ENCODE data around the gene AUP1. TPM values are rescaled to one million over a fixed set of nuclear protein-coding genes. Genes with fewer than 3 reads are reported as not detected.

AUP1 gene
- total RNA-seq, 6 experiments from 2014 or later: 81.0 to 119 (median 94.6) TPM

DNA sequence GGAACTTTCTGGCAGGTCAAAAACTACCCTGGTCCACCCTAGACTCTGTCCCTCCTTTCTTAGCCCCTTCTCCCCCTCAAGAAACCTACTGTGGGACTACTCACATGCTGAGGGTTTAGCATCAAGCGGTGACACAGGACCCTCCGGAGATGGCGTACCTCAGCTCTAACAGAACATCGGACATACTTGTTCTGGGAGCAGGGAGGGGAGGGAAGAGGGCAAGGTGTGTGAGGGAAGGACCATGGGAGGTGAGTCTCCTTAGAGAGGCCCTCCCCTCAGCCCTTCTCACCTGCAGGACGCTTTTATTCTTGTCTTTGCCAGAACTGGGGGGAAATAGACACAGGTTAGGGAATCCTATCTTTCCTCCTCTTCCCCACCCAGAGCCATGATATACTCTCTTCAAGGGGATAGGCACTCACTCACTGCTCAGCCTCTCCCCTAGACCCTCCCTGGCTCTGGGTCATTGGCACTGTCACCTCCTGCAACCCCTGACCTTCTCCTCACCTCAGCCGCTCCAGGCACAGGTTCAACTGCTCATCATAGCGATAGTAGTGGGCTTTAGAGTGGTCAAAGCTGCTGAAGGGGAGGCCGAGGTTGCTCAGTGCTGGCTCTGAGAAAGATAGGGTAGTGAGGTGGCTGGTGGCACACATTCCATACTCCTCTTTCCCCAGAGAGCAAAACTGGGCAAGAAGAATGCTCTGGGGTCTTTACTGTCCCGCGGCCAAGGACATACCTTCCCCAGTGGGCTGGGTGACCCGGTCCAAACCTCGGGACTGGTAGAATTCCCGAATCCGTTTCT lies 23.9 kb downstream of the AUP1 start:
- TF ChIP-seq, protein P1, sequence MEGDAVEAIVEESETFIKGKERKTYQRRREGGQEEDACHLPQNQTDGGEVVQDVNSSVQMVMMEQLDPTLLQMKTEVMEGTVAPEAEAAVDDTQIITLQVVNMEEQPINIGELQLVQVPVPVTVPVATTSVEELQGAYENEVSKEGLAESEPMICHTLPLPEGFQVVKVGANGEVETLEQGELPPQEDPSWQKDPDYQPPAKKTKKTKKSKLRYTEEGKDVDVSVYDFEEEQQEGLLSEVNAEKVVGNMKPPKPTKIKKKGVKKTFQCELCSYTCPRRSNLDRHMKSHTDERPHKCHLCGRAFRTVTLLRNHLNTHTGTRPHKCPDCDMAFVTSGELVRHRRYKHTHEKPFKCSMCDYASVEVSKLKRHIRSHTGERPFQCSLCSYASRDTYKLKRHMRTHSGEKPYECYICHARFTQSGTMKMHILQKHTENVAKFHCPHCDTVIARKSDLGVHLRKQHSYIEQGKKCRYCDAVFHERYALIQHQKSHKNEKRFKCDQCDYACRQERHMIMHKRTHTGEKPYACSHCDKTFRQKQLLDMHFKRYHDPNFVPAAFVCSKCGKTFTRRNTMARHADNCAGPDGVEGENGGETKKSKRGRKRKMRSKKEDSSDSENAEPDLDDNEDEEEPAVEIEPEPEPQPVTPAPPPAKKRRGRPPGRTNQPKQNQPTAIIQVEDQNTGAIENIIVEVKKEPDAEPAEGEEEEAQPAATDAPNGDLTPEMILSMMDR (IDR thresholded peaks at IDR 0.05): no peak
- H3K27me3 Mint-ChIP-seq (ENCODE audit: insufficient read depth): peaks cover 12% of the 10 kb centered on the region
- no peak for DNase-seq
- H3K27ac Mint-ChIP-seq: no peak overlapping the region
- H3K4me1 Mint-ChIP-seq (ENCODE audit: low read depth): peaks cover 59% of the 10 kb centered on the region
- H3K36me3 Mint-ChIP-seq (ENCODE audit: low read depth): peaks cover 22% of the 10 kb centered on the region
- peak overlapping the region; percentile 98 for H3K4me3 Mint-ChIP-seq
- H3K9me3 Mint-ChIP-seq: no peaks in the 10 kb centered on the region

DNA sequence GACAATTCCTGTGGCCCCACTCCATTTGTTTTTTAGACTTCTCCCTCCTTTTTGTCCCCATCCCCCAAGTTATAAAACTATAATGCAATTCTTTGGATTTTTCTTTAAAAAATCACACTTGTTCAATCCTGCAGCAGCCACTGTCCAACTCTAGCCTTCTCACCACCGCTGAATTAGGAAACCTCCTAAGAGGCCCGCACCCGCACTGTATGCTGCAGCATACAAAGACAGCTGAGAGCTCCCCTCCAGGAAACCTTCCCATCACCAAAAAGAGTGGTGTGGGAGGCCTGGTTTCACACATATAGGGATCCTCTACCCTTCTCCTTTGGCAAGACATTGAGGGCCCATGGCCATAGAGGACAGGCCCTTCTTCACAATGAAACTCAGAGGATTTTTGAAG lies 24.9 kb downstream of the AUP1 start:
- Mint-ChIP-seq H3K4me3 (peak overlapping the region; percentile 98), H3K36me3 (ENCODE audit: low read depth) (peaks cover 22% of the 10 kb centered on the region), H3K27me3 (ENCODE audit: insufficient read depth) (peaks cover 20% of the 10 kb centered on the region), H3K27ac (peak overlapping the region; percentile 46), H3K9me3 (no peaks in the 10 kb centered on the region), H3K4me1 (ENCODE audit: low read depth) (peaks cover 55% of the 10 kb centered on the region)
- TF ChIP-seq, protein P1 (IDR thresholded peaks at IDR 0.05): no peak
- no peak for DNase-seq

DNA sequence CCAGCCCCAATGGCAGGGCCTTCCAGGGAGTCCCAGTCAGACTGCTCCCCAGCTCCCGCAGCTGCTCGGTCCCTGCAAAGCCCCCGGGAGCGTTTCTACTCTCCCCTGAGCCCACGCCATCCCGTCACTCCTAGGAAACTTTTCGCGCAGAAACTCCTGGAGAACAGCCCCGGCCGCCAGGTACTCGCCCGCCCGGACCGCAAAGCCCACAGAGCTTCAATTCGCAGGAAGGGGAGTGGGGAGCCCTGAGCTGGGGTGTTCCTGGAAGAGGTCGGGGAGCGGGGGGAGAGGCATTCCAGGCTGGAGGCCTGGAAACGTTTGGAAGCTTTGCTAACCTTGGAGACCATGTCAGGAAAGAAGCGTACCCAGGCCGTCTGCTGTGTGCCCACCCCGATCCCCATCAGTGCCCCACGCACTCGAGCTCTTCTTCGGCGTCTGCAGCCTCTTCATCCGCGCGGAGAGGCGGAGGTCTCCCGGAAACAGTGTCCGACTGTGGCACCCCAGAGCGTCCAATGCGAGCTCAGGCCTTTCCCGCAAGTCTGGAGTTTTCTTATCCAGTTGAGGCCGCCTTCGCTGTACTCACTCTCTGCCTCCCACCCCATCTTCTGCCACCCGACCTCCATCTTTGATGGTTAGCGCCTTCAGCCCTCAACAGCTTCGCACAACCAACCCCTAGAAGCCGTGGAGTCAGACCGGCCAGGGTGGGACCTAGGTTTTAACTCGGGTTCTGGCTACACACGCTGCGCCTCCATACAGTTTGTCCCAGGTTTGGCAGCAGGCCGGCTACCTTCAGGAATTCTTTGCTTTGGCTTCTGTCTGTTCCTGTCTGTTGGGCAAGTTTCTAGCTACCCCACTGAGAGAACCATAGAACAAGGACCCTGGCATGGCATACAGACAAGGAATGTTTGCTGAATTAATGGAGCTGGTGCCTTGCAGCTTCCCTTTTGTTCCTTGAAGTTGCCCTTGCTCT lies 25.7 kb downstream of the AUP1 start:
- Mint-ChIP-seq H3K4me3 (peak overlapping the region; percentile 98), H3K27me3 (ENCODE audit: insufficient read depth) (peaks cover 20% of the 10 kb centered on the region)

DNA sequence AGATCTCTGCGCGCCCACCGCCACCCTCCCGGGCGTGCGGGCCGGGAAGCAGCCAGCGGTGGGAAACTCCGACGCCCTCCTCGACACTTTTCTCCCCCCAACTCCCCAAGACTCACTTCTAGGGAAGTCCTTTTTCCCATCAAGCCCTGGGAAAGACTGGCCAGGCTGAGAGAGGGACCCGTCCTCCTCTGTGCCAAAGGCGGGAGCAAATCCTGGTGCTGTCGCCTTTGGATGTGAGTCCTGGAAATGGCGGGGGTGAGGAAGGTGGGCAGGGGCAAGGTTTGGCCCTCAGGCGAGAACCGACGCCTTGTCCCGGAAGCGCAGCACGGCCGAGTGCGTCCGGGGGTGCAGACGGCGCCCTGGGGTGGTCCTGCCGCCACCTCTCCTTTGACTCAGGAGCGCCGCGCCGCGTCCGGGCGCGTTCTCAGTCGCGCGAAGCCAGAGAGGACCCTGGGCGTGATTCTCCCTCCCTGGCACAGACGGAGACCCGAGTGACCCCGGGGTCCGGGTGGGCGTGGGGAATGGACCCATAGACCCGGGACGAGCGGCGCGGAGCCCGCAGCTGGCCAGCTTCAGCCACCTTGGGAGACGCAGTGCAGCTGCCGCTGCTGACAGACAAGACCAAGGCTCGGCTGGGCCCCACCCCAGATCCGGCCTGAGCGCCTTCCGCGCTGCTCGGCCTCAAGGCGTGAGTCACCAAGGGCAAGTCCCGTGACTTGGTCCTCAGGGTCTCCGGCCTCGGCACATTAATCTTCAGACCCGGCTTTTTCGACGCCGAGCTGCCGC lies 26.6 kb downstream of the AUP1 start:
- Mint-ChIP-seq H3K9me3 (no peaks in the 10 kb centered on the region), H3K27me3 (ENCODE audit: insufficient read depth) (peaks cover 20% of the 10 kb centered on the region), H3K4me3 (peak overlapping the region; percentile 84), H3K36me3 (ENCODE audit: low read depth) (peaks cover 22% of the 10 kb centered on the region), H3K27ac (peak overlapping the region; percentile 85), H3K4me1 (ENCODE audit: low read depth) (peaks cover 55% of the 10 kb centered on the region)
- TF ChIP-seq, protein P1 (IDR thresholded peaks at IDR 0.05): peak; percentile 44
- peak; percentile 72 for DNase-seq

More for the DNA sequence above, 25.7 kb downstream of the AUP1 start:
- H3K36me3 Mint-ChIP-seq (ENCODE audit: low read depth): peaks cover 22% of the 10 kb centered on the region
- TF ChIP-seq, protein P1 (IDR thresholded peaks at IDR 0.05): no peak
- DNase-seq: no peak
- H3K4me1 Mint-ChIP-seq (ENCODE audit: low read depth): peaks cover 56% of the 10 kb centered on the region
- H3K27ac Mint-ChIP-seq: peak overlapping the region; percentile 85
- no peaks in the 10 kb centered on the region for H3K9me3 Mint-ChIP-seq

DNA sequence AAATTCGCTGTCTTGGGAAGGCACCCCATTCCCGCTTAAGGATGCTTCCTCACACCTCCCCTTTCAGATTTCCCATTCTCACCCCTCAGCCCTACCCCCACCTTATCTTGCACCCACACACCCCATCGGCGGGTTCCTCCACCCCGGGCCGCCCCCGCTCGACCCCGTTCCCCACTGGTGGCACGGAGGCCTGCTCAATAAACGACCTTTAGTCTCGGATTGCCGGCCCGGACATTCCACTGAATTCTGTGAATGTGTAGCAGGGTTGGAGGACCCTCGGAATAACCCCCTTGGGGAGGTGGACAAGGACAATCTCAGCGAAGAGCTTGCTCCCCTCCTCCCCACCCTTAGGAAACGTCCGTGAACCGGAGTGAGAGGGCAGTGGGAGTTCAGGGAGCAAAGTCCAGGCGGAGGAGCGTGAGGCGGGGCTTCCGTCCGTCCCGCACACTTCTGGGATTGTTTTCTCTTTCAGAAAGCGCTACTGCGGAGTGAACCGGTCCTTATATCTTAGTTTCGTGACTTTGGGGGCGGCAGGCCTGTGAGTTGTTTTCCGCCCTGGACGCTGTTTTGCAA lies 27.3 kb downstream of the AUP1 start:
- H3K4me1 Mint-ChIP-seq (ENCODE audit: low read depth): peaks cover 54% of the 10 kb centered on the region
- peak overlapping the region; percentile 85; the same call in 1 of the 2 replicates for H3K27ac Mint-ChIP-seq
- H3K27me3 Mint-ChIP-seq (ENCODE audit: insufficient read depth): peaks cover 17% of the 10 kb centered on the region
- no peak for DNase-seq
- TF ChIP-seq, protein P1 (IDR thresholded peaks at IDR 0.05): no peak
- H3K9me3 Mint-ChIP-seq: no peaks in the 10 kb centered on the region
- H3K36me3 Mint-ChIP-seq (ENCODE audit: low read depth): peaks cover 22% of the 10 kb centered on the region
- peak overlapping the region; percentile 84 for H3K4me3 Mint-ChIP-seq
